Heart right ventricle (tissue), 16 donors: ENCODE results near the gene TRABD2B. TPM values are rescaled to one million over a fixed set of nuclear protein-coding genes. Genes with fewer than 3 reads are reported as not detected.

ENCODE experiments used
- ATAC-seq, 8 donors: fragments of 200-7000 bp; cut with Tn5 transposase; one replicate each; pipeline ENCODE4 v1.9.1; 2020; ENCODE audit warnings: mild to moderate bottlenecking in 8 of 8, moderate library complexity in 8 of 8, moderate number of reproducible peaks in 1 of 8
- DNase-seq, 2 donors: peaks; one replicate each; pipeline ENCODE4 v3.0.0-alpha.2; 2020
- H3K27ac ChIP-seq, 10 donors: fragments of 200-600 bp; sonication (generic) in 2 of 10; one replicate each; pipeline versions ENCODE4 v1.5.0 to v1.8.0; 2020 to 2022; ENCODE audit warnings: mild to moderate bottlenecking in 3 of 10
- H3K27me3 ChIP-seq, 7 donors: fragments of 200-600 bp; one replicate each; pipeline ENCODE4 v1.8.0; 2021 to 2022; ENCODE audit warnings: mild to moderate bottlenecking in 2 of 7
- H3K36me3 ChIP-seq, 9 donors: fragments of 200-600 bp; sonication (generic) in 1 of 9; one replicate each; pipeline versions ENCODE4 v1.5.0 to v1.8.0; 2020 to 2022; ENCODE audit warnings: mild to moderate bottlenecking in 2 of 9
- H3K4me1 ChIP-seq, 9 donors: fragments of 200-600 bp; sonication (generic) in 1 of 9; one replicate each; pipeline versions ENCODE4 v1.5.0 to v1.8.0; 2020 to 2022; ENCODE audit warnings: mild to moderate bottlenecking in 4 of 9
- H3K4me3 ChIP-seq, 10 donors: fragments of 200-600 bp; sonication (generic) in 2 of 10; one replicate each; pipeline versions ENCODE4 v1.5.0 to v1.8.0; 2020 to 2022; ENCODE audit warnings: mild to moderate bottlenecking in 7 of 10, moderate library complexity in 2 of 10
- H3K9me3 ChIP-seq, 11 donors: fragments of 200-600 bp in 10 of 11; sonication (generic) in 2 of 11; one replicate each; pipeline versions ENCODE4 v1.5.0 to v1.8.0; 2013 to 2022; ENCODE audit warnings: mild to moderate bottlenecking in 2 of 11, control low read depth in 1 of 11, moderate library complexity in 1 of 11
- CTCF ChIP-seq, 9 donors: fragments of 200-600 bp; sonication (generic) in 2 of 9; IDR thresholded peaks; one replicate each; pipeline versions ENCODE4 v1.5.0 to v1.8.0; 2021 to 2022; ENCODE audit warnings: antibody characterized with exemption in 9 of 9, mild to moderate bottlenecking in 5 of 9, moderate library complexity in 1 of 9
- WGBS, 2 donors: extraction: QIAGEN DNeasy Blood & Tissue Kit; methylation state at CpG; one replicate each; pipeline ENCODE4 v1.1.7; 2013; ENCODE audit warnings: inconsistent platforms in 1 of 2; 5-methylcytosine and 5-hydroxymethylcytosine counted together
- intact Hi-C, 10 donors: fragments of 100-400 bp; cut with DNase I; formaldehyde crosslinking; loops; one replicate each; pipeline versions ENCODE4 v1.11.1 to v1.14.2; 2022
- polyA plus RNA-seq, 2 donors: library from polyadenylated mRNA; stranded (reverse); fragments of 200-250 nt; gene quantifications; one replicate each; pipeline ENCODE4 v1.2.3, GENCODE V29; 2013
- total RNA-seq, 10 donors: library from RNA; stranded (reverse); fragmentation: NEBNext Ultra II Directional in 3 of 10; extraction: Animal tissue kit (Norgen Biotek cat#: 25700) in 3 of 10; gene quantifications; one replicate each; pipeline versions ENCODE4 v1.2.1 to v1.2.4, GENCODE V29; 2021 to 2023
- donor health status: Arrhythmogenic right ventricular cardiomyopathy.
- donor health status: ischemic (EF 13 %, LVEDD 7.1; RV severe dilation, severe dysfunction).
- donor health status: healthy with polysubstance abuse.
- donor health status: DM: no; HTN: yes; CAD: no.
- donor health status: DM: no; HTN: no; CAD: no.
- donor health status: ischemic (EF 25% LVEDD 6.9; RV normal size, moderate dysfunction).
- donor health status: ischemic (EF 25% LVEDD 5.7; RV mildly dilated, moderate dysfunction).
- donor health status: healthy.
- donor health status: DM: yes; HTN: yes; CAD: no.
- donor health status: Ischemic cardiomyopathy.
- donor health status: ischemic (EF 35%, LVEDD 5.7; RV mildly dilated, moderate dysfunction).
- donor health status: nonischemic (EF 11% LVEDD 7.7; RV severe dilation, severe dysfunction).
- donor health status: DM: yes; HTN: yes; CAD: no.
- donor health status: PGD.
- donor health status: ischemic (EF 29% LVEDD 5.4; RV normal size, mild dysfunction).
- donor health status: nonischemic (EF 23%, LVEDD 6.1; RV moderate dilation, normal function).

TRABD2B gene
- total and polyA plus RNA-seq, 12 donors: 0.21 to 1.1 (median 0.53) TPM

DNA sequence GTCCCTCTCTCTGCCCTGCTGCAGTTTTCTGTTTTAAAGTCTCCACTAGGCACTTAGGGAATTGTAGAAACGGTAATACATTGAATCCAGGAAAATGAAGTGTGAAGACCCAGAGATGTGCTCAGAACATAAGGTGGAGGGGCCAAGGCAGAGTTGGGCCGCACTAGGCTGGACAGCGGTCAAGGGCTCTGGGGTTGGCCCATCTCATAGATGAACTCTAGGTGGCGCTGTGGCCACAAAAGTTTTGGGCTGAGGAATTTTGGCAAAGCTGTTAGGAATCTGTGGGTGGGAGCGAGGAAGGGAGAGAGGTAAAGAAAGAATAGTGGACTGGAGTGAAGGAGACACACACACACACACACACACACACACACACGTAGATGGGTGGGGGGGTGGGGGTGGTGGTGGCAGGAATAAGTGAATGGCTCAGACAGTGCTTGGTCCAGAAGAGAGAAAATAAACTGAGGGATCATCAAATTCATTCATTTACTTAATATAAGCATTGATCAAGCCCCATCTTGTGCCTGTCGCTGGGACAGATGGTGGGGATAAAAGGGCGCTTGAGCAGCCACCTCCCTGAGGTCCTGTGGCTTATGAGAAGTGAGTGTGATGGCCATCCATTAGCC lies 258.5 kb downstream of the TRABD2B start:
- H3K27me3 ChIP-seq: peaks cover 0 to 47% (median 36%) of the 10 kb centered on the region in 7 donors

GRCh38 chr1:47732489-47732888 lies 264.7 kb downstream of the TRABD2B start:
- Histone ChIP-seq H3K36me3 (no peaks in the 10 kb centered on the region), H3K27ac (no peak overlapping the region), H3K9me3 (no peaks in the 10 kb centered on the region), H3K4me3 (no peak overlapping the region), H3K4me1 (no peaks in the 10 kb centered on the region), H3K27me3 (peaks cover 0 to 55% (median 33%) of the 10 kb centered on the region in 7 donors)
- ATAC-seq (no peak), DNase-seq (no peak)
- TF ChIP-seq CTCF (IDR thresholded peaks at IDR 0.05): no peak
- intact Hi-C loops: loop anchor here in 2 of 10 donors (10.0 kb wide), 2 partner anchors 252 to 472 kb away; no protein-coding TSS in a partner anchor
- WGBS, 2 donors: 74 to 81% methylated on average over 4 of the region's 4 CpGs

More for the DNA sequence above, 258.5 kb downstream of the TRABD2B start:
- ATAC-seq: peak; percentile 61 to 90 (median 76)
- TF ChIP-seq CTCF (IDR thresholded peaks at IDR 0.05): peak; percentile 50 to 83 (median 75)
- Histone ChIP-seq H3K4me1 (peaks cover 0 to 3% (median 0%) of the 10 kb centered on the region in 9 donors), H3K27ac (no peak overlapping the region), H3K9me3 (peaks cover 0 to 14% (median 4%) of the 10 kb centered on the region in 11 donors), H3K36me3 (no peaks in the 10 kb centered on the region), H3K4me3 (no peak overlapping the region)
- intact Hi-C loops: loop anchor here (2.0 to 10.0 kb wide), 8 partner anchors 246 to 466 kb away; partner anchors contain the start of gene TRABD2B (in 1 of the 10)
- peak; percentile 39 to 55 for DNase-seq
- 15% methylated on average over 8 of the region's 8 CpGs for WGBS, 2 donors

GRCh38 chr1:47731730-47732129 lies 265.5 kb downstream of the TRABD2B start:
- intact Hi-C loops: loop anchor here in 2 of 10 donors (10.0 kb wide), 2 partner anchors 253 to 473 kb away; no protein-coding TSS in a partner anchor
- DNase-seq: no peak

GRCh38 chr1:47729685-47730084 lies 267.5 kb downstream of the TRABD2B start:
- Histone ChIP-seq H3K27me3 (peaks cover 5 to 61% (median 38%) of the 10 kb centered on the region in 7 donors), H3K36me3 (no peaks in the 10 kb centered on the region), H3K4me1 (peaks cover 0 to 17% (median 15%) of the 10 kb centered on the region in 9 donors), H3K27ac (no peak overlapping the region), H3K9me3 (no peaks in the 10 kb centered on the region), H3K4me3 (no peak overlapping the region)
- no peak for ATAC-seq
- WGBS, 2 donors: 62 to 64% methylated on average over 2 of the region's 2 CpGs
- no peak for DNase-seq
- TF ChIP-seq CTCF (IDR thresholded peaks at IDR 0.05): no peak
- intact Hi-C loops: loop anchor here in 9 of 10 donors (5.0 to 10.0 kb wide), 6 partner anchors 255 to 552 kb away; partner anchors contain the start of gene PDZK1IP1 (in 3 of the 9)

More at GRCh38 chr1:47731730-47732129, 265.5 kb downstream of the TRABD2B start:
- ATAC-seq: no peak
- no peaks in the 10 kb centered on the region for H3K36me3 ChIP-seq
- H3K27me3 ChIP-seq: peaks cover 0 to 60% (median 34%) of the 10 kb centered on the region in 7 donors
- WGBS, 2 donors: 76 to 85% methylated on average over 8 of the region's 8 CpGs
- no peak for TF ChIP-seq CTCF (IDR thresholded peaks at IDR 0.05)
- no peak overlapping the region for H3K4me3 ChIP-seq
- H3K4me1 ChIP-seq: no peaks in the 10 kb centered on the region
- no peaks in the 10 kb centered on the region for H3K9me3 ChIP-seq
- H3K27ac ChIP-seq: no peak overlapping the region
